GM13976 (cell line): ENCODE data around the gene B9D1.
A peak's percentile ranks its signal among the peaks of the same experiment; 100 is the strongest.

Source experiments
- DNase-seq: peaks from one replicate; pipeline ENCODE4 v3.0.0; 2012; ENCODE audit warnings: low spot score
- in situ Hi-C: fragments of 300-500 bp; cut with MboI; formaldehyde crosslinking; loops from one replicate; pipeline ENCODE4 v1.12.0; 2022; ENCODE audit warnings: low sequenced_read_pairs, mixed read lengths, inconsistent platforms; ENCODE audit not compliant: unreplicated experiment
- TF ChIP-seq, protein P1 (sequence below): IDR thresholded peaks from 2 replicates; pipeline ENCODE4 v1.5.1; 2012; ENCODE audit warnings: borderline replicate concordance, mild to moderate bottlenecking; ENCODE audit not compliant: insufficient read depth; ENCODE audit errors: extremely low read depth, missing control alignments, control extremely low read depth

The B9D1 gene

DNA sequence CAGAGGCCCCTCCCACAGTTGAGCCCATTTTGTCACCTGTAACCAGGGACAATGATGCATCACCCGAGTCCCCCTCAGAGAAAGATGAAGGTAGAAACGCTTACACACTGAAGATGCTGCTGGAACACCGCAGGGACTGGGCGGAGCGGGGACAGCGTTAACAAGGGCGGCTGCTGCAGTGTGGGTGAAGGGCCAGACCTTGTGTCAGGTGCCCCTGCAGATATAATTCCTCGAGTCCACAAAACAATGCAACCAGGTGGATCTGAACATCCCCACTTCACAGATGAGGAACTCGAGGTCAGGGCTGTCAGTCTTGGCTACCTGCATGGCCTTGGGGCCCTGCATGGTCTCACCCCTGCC lies 9.5 kb upstream of the B9D1 start:
- in situ Hi-C loops = no loop called here
- TF ChIP-seq, protein P1, sequence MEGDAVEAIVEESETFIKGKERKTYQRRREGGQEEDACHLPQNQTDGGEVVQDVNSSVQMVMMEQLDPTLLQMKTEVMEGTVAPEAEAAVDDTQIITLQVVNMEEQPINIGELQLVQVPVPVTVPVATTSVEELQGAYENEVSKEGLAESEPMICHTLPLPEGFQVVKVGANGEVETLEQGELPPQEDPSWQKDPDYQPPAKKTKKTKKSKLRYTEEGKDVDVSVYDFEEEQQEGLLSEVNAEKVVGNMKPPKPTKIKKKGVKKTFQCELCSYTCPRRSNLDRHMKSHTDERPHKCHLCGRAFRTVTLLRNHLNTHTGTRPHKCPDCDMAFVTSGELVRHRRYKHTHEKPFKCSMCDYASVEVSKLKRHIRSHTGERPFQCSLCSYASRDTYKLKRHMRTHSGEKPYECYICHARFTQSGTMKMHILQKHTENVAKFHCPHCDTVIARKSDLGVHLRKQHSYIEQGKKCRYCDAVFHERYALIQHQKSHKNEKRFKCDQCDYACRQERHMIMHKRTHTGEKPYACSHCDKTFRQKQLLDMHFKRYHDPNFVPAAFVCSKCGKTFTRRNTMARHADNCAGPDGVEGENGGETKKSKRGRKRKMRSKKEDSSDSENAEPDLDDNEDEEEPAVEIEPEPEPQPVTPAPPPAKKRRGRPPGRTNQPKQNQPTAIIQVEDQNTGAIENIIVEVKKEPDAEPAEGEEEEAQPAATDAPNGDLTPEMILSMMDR = no peak
- DNase-seq = no peak

DNA sequence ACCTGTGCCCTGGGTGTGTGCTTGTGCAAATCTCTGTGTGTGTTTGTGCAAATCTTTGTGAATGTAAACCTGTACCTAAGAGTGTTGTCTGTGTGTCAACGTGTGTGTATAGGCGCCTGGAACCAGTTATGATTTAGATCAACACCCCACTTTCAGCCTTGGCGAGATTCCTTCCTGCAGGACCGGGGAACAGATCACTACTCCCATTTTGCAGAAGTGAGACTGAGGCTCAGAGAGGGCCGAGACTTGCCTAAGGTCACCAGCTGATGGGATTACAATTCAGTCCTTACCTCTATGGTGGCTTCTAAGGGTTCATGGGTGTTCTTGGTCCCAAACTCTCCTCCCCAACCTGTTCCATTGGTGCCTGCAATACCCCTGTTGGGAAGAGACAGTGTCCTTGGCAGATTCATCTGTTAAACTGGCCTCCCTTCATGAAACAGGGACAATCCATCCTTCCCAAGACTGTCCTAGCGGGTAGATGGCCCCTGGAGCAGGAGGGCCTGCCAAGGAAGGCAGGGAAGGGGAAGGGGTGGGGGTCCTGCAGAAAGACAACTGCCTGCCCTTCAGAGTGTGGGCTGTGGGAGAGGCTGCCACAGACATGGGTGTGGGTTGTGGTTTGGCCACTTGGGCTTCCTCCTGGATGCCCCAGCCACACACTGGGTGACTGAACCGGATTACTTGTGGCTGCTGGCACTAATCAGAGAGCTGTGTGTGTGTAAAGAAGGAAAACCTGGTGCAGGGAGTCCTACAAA lies 8.9 kb upstream of the B9D1 start:
- in situ Hi-C loops = no loop called here
- TF ChIP-seq, protein P1 = no peak
- no peak for DNase-seq

DNA sequence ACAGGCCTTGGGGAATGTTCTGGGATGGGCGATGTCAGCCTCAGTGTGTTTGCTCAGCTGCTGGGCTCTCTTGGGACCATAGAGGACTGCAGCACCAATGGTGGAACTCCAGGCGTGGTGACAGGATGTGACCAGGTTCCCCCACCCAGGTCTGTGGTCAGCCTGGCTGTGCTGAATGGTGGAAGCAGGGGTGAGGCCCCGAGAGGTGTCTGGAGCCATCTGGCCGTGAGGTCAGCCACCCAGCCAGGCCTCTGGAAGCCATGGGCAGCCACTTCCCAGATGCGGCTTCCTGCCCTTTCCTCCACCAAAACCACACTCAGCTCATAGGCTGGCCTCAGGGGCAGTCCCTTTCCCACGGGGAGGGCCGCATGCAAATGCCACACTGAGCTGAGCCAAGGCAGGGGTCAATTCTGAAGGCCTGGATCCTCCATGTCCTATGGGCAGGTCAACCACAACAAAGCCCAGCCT lies 8.0 kb upstream of the B9D1 start:
- in situ Hi-C loops = no loop called here
- DNase-seq = peak; percentile 72

DNA sequence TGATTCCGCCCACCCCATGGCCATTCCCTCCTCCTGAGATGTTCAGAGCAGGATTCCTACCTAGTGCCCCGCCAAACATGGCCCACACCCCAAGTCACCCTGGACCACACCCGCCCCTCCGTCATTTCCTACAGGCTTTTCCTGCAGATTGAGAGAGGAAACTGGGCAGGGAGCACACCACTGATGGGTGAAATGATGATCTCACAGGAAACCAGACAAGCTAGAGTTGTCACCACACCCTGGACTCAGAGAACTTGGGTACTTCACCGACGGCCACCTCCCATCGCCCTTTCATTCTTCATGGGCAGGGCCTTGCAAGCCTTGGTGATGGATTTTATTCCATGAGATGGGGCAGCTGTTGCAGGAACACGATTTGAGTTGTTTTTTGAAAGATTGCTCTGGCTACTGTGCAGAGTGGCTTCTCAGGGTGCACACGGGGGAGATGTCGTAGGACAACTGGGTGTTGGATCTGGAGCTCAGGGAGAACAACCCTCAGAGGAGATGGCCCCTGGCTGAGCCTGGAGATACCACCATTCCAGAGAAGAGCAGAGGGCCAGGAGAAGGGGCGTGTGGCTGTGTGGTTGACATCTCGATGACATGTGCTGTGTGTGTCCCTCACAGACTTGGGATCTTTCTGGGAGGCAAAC lies 7.4 kb upstream of the B9D1 start:
- TF ChIP-seq, protein P1 = no peak
- DNase-seq = no peak
- in situ Hi-C loops = loop anchor here (10.0 kb wide), 2 partner anchors 85 to 395 kb away; no protein-coding TSS in a partner anchor

More for the DNA sequence above, 8.0 kb upstream of the B9D1 start:
- TF ChIP-seq, protein P1 = no peak

DNA sequence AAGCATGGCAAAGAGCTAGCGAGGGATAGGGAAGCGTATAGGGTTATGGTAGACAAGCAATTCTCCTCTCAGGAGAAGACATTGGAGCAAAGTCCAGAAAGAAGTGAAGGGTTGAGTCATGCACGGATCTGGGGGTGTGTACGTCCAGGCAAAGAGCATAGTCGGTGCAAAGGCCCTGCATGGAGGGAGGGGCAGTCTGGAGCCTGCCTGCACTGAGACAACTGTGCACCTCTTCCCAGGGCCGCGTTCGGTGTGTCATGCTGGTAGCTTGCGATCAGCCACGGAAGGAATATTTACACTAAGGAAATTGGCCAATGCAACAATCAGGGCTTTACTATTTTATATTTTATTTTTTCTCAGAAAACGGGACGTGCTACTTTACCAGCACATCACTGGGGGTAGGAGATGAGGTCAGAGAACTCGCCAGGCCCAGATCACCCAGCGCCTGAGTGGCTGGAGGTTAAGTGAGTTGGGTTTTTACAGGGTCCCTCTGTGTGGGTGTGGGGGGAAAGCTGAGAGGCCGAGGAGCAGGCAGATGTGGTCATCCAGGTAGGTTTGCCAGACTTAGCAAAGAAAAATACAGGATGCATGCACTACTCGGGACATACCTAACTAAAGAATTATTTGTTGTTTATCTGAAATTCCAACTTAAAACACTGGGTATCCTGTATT lies 6.7 kb upstream of the B9D1 start:
- in situ Hi-C loops = loop anchor here (10.0 kb wide), 2 partner anchors 86 to 396 kb away; no protein-coding TSS in a partner anchor
- no peak for DNase-seq
- TF ChIP-seq, protein P1 = no peak

DNA sequence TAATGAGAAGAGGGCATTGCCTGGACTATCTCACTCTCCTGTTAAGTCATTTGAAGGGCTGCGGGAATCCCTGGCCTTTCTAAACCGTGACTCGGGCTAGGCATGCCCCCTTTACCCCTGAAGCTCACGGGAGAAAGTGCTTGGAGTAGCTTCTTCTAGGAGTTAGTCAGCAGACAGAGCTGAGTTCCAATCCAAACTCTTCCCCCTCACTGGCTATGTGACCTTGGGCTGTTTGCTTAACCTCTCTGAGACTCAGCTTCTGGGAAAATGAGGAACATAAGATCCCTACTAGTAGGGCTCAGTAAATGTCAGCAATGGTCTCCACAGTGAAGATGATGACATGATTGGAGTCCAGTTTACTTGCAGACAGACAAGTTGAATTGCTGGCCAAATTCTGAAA lies 5.7 kb upstream of the B9D1 start:
- in situ Hi-C loops = loop anchor here (10.0 kb wide), 2 partner anchors 87 to 397 kb away; no protein-coding TSS in a partner anchor
- TF ChIP-seq, protein P1 = no peak
- no peak for DNase-seq
